Uterus (tissue), 2 donors: Measurements from ENCODE around the gene SLC17A9.

ENCODE experiments used
- CTCF ChIP-seq, 4 experiments: fragments of 200-600 bp in 2 of 4; fragments of 450-650 bp in 2 of 4; sonication (generic) in 2 of 4; IDR thresholded peaks; one replicate each; pipeline ENCODE4 v1.5.1; 2016 to 2019; ENCODE audit warnings: antibody characterized with exemption in 4 of 4, mild to moderate bottlenecking in 2 of 4, moderate library complexity in 1 of 4
- POLR2A ChIP-seq, 2 donors: fragments of 450-650 bp; IDR thresholded peaks; one replicate each; pipeline ENCODE4 v1.6.1; 2016; ENCODE audit warnings: antibody characterized with exemption in 2 of 2, mild to moderate bottlenecking in 1 of 2, moderate library complexity in 1 of 2

- no peak for TF ChIP-seq CTCF (IDR thresholded peaks at IDR 0.05)
- no peak for TF ChIP-seq POLR2A (IDR thresholded peaks at IDR 0.05)
Measured at GRCh38 chr20:62922451-62922921, 30.0 kb upstream of the SLC17A9 start.
